ENCODE results near the gene SEMA7A.

SEMA7A gene

DNA sequence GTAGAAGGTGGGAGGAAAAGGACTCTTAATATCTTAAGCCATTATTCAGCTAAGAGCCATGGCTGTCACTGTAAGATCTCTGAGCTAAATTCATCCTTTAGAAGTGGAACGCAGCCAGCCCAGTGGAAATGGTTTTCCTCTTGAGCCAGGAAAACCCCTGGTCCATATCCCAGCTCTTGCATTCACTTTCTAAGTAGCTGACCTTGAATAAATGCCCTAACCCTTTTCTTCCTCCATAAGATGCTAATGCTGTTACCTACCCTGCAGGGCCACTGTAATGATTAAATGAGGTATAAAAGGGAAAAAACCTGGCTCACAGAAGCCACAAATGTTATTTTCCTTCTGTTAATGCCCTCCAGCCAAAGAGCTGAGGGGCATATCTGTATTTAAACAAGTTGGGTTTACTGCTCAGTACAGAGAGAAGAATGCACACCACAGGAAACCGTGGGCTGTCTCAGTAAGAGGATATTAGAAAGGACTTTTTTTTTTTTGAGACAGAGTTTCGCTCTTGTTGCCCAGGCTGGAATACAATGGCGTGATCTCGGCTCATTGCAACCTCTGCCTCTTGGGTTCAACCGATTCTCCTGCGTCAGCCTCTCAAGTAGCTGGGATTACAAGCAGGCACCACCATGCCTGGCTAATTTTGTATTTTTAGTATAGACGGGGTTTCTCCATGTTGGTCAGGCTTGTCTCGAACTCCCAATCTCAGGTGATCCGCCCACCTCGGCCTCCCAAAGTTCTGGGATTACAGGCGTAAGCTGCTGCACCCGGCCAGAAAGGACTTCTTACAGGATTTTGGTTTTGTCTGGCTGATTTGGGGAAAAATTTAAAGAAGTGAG lies 20.4 kb upstream of the SEMA7A start:
- in situ Hi-C loops (cut with MboI; ENCODE audit: low sequenced_read_pairs) = no loop called here

DNA sequence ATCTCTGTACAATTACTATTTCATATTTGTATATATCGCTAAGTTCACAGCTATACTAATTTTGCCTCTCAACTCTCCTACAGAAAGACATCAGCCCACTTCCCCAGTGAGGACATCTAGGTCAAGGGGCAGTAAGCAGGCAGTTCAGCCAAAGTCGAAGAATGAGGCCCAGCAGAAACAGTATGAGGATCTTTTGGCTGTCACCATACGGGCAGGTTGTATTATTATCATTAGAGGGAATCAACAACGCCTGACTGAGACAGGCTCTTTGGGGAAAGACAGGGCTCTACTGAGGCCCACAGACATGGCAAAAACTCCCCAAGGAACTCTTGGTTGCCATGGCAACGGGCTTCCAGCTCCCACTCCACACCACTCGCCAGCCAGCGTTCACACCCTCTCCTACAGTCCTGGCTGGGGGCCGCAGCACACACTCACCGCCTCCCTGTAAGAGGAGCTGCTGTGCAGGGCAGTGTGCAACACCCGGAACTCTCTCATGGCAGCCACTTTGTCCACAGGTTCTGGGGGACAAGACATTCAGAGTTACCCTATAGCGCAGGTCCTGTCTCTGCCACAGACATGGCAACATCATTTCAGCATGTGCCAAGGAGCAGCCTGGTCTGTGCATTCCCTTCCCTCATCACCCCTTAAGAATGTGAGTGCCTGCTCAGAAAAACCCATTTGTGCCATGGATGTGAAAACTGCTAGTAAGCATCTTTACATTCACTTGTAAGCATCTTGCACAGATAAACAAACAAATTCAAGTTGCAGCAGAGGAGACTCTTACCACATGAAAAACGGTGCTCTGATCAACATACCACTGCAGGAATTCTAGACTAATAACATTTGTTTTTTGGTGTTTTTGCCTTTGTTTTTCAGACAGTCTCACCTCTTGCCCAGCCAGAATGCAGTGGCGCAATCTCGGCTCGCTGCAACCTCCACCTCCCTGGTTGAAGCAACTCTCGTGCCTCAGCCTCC lies 18.4 kb upstream of the SEMA7A start:
- in situ Hi-C loops (cut with MboI; ENCODE audit: low sequenced_read_pairs) = no loop called here

DNA sequence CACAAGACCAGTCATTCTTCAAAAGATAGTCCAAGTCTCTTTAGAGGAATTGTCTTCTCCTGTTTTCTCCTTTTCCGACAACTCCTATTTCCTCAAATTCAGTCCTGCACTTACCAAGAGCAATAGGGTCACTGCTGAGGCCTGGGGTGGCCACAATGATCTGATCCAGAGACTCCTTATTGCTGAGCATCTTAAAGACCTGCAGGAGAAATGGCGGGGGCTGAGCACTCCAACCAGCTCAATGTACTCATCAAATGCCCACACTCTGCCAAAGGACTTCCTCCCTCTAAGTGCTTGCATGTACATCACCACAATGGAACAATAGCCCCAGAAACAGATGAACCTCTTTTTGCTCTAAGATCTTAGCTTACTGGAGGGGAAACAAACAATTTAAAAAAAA lies 17.6 kb upstream of the SEMA7A start:
- in situ Hi-C loops (cut with MboI; ENCODE audit: low sequenced_read_pairs) = no loop called here

DNA sequence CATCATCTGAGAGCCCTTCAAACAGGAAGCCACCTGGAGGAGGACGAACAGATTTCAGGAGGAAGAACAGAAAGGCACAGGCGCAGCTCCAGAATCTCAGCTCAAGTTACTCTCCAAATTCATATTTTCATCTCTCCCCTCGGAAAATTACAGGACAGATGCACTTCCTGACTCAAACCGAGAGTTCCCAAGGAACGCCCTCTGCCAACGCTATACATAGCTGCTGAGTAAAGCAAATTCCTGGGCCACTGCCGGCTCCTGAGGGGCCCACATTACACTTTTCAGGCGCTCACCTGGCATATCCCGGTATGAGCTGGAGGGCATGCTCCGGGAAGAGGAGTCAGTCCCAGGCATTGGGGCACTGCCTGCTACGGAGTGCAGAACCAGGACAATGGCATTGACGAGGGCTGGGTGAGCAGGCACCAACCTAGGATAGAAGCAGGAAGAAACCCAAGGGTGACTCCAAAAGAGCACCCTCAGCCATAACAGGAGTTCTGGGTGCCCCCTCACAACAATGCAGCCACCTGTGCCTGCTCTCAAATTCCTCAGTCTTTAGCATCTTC lies 16.0 kb upstream of the SEMA7A start:
- in situ Hi-C loops (cut with MboI; ENCODE audit: low sequenced_read_pairs) = no loop called here

DNA sequence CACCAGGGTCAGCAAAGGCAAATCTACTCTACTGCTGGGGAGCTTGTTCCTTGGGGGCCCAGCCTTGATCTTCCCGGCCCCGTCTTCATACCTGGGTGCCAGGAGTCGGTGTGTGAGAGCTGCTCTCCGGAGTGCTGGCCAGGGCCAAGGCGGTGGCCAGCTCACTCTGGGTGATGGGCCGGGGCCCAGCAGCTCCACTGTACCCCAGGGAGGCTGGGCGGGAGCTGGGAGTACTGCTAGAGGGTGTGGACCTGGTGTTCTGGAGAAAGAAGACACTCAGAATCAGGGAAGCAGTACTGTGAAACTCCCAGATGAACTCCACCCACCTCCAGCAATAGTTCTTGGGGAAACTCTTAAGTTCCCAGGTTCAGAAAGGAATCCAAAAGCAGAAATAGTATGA lies 15.3 kb upstream of the SEMA7A start:
- in situ Hi-C loops (cut with MboI; ENCODE audit: low sequenced_read_pairs) = no loop called here

DNA sequence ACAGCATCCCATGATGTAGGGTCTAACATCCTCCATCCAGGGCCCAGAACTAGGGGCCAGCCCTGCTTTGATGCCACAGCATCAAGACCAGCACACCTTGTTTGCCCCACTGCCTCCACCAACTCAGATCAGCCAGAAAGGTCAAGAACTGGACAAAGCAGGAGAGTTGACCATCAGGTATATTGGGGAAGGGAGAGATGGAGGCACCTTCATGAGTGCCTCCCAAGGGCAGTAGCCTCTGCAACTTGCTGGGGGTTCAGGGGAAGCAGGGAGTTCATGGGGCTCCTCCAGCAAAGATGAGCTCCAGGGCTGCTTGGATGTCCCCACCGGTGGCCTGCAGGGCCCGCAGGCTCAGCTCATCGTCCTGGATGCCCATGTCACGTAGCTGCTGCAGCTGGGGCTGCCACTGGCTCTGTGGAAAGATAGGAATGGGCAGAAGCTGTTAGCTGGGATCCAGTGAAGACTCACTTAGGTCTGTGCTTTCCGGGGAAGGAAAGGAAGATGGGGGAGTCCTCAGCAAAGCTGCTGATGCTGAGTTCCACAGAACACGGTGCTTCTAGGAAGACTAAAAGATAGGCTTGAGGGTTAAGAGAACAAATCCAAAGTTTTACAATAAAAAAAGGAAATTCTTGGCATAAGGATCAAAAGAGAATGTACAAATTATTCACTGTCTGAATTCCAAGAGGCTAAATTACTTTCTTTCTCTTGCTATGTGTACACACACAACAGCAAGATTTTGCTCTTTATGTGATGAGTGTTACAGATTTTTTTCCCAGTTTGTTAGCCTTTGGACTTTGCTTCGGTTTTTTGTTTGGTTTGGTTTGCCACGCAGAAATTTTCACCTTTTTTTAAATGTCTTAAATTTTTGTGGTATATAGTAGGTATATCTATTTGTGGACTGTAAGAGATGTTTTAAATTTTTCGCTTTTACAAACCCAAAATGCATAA lies 12.3 kb upstream of the SEMA7A start:
- in situ Hi-C loops (cut with MboI; ENCODE audit: low sequenced_read_pairs) = no loop called here

DNA sequence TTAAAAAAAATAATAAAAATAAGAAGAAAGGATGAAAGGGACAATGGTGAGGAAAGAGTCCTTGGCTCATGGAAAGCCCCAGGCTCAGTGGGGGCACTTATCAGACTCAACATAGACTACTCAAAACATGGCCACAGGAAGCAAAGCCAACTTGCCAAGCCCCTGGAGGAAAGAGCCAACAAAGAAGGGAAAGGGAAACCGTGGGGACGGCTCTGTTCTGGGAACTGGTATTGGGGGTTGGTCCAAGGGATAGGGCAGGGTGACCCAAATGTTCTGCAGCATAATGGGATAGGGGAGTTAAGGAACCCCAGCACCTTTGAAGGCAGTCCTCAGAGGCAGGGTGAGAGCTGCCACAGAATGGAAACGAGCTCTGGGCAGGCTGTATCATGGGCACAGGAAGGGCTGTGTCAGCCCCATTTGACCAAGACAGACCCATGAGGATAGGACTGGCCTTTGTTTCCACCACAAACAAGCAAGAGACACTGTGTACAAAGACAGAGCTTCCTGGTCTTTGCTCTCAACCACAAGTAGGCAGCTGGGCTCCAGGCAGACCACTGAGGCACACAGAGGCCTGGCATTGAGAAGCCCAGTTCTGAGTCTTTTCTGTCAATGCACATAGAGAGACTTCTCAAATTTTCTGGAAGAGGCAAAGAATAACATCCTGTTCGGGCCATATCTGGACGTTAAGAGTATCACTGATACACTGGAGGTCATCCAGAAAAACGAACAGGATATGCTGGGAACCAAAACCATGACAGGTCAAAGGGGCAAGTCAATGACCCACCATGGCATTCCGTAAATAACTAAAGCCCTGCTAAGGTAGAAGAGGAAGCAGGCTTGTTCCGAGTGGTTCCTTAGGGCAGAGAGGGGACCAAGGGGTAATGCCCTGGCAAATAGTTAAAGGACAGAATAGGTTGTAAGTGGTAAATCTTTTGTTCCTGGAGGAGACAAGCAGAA lies 10.6 kb upstream of the SEMA7A start:
- in situ Hi-C loops (cut with MboI; ENCODE audit: low sequenced_read_pairs) = no loop called here

DNA sequence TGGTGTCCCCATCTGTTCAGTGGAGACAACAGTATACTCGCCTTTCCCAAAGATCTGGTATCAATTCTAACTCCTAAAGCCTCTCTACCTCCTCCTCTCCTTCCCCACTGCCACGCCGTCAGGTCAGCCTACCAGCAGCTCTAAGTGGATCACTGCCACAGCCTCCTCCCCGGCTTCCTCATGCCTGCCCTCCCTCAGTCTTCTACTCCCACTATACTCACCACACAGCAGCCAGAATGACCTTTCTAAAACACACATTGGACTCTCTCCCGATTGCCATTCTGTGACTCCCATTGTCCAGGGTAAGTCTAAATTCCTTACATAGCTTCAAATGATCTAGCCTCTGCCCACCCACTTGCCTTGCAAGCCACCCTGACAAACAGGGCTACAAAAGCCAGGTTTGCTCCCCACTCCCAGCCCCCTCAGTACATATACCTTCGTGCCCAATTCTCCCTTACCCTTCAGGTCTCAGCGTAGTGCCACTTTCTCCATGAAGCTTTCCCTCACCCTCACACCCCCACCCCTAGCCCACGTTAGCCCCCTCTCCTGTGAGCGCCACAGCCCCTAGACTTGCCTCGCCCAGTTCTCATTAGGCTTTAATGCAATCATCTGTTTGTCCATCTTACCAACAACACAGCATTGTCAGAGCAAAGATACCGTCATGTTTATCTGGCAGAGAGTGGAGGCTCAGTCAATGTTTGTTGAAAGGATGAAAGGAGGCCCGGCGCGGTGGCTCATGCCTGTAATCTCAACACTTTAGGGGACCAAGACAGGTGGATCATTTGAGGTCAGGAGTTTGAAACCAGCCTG lies 9.5 kb upstream of the SEMA7A start:
- in situ Hi-C loops (cut with MboI; ENCODE audit: low sequenced_read_pairs) = no loop called here

DNA sequence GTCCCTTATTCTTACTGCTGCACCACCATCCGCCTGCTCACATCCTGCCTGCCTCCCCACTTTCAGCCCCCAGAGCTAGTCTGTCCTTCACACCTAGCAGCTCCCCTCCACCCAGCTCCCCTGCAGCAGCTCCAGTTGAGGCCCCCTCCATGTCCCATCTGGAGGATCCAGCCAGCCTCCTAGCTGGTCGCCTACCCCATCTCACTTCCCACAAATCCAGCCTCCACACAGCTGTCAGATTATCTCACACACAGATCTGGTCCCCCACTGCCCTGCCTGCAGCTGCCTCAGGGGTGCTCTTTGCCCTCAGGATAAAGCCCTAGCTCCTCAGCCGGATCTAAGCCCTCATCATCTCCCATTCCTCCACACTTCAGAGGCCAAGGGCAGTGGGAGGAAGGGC lies 8.8 kb upstream of the SEMA7A start:
- in situ Hi-C loops (cut with MboI; ENCODE audit: low sequenced_read_pairs) = no loop called here

DNA sequence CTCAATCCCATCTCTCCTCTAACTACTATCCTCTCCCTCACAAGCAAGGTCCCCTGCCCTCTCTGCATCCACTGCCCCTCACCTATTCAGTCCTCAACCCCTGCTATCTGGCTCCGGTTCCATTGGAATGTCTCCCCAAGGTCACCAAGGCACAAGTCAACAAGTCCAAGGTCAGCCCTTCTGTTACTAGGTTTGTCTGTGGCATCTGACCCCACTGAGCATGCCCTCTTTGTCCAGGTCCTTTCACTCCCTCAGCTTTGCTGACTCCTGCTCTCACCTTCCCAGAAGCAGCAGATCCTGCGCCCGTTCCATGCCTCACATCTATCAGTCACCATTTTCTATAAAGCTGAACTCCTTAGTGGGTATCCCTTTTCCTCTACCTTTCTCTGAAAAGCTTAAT lies 8.3 kb upstream of the SEMA7A start:
- in situ Hi-C loops (cut with MboI; ENCODE audit: low sequenced_read_pairs) = no loop called here

DNA sequence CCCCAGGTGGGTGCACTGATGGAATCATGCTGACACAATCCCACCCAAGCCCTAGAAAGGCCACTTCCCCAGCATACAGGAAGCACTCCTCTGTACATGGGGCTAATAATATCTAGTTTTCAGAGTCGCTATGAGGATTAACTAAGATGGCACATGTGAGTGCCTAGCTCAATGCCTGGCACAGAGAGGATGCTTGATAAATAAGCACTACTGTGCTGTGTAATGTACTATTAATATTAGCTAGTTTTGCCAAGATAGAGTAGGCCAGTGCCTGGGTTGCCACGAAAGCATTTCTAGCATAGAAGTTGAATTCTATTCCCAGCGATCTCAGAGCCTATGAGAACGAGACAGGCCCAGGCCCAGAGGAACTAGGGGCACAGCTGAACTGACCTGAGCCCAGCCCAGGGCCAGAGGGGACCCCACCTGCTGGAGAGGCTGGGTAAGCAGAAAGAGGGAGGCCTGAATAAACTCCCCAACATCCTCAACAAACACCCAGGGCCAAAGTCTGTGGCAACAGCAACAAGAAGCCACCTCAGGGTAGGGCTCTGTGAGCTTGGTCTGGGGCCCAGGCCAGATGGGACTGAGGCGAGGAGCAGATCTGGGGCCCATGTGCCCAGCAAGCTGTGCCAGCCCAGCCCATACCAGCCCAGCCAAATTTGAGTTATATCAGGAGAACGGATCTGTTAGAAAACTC lies 7.6 kb upstream of the SEMA7A start:
- in situ Hi-C loops (cut with MboI; ENCODE audit: low sequenced_read_pairs) = no loop called here

DNA sequence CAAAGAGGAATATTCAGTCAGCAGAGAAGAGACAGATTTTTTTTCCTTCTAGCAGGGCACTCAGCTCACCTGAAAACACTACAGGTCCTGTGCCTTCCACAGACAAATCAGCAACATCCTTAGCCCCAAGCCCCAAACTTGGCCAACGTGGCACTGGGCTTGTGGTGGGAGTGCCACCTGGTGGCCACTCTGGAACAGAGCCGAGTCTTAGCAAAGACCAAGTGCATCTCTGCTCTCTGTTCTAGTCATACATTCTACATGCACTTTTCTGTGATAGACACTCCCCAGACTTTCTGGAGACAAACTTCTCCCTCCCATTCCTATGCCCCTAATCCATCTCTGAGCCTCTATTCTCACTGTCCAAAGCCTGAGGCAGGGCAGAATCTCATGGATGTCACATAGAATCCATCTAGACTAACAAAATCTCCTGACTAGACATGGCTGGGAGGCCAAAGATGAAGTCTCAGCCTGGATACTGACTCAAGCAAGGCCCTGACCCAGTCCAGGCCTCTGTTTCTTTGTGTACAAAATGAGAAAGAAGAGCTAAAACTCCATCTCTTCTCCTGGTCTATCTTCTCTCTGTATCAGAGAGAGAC lies 5.1 kb upstream of the SEMA7A start:
- in situ Hi-C loops (cut with MboI; ENCODE audit: low sequenced_read_pairs) = no loop called here

DNA sequence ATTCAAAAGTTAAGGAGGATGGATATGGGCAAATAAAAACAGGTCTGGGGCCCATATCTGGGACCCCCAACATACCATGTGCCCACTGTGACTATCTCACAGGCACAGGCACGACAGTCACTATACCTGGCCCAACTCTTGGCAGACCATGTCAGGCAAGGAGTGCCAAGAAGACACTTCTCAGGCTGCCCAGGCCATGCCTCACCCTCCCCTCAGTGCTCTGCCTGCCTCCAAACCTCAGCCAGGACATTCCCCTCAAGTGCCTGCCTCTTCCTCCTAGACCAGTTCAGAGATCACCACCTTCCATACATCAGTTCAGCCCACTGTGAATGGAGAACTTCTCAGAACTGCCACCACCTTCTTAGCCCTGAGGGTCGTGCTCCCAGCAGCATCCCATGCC lies 4.4 kb upstream of the SEMA7A start:
- in situ Hi-C loops (cut with MboI; ENCODE audit: low sequenced_read_pairs) = no loop called here

DNA sequence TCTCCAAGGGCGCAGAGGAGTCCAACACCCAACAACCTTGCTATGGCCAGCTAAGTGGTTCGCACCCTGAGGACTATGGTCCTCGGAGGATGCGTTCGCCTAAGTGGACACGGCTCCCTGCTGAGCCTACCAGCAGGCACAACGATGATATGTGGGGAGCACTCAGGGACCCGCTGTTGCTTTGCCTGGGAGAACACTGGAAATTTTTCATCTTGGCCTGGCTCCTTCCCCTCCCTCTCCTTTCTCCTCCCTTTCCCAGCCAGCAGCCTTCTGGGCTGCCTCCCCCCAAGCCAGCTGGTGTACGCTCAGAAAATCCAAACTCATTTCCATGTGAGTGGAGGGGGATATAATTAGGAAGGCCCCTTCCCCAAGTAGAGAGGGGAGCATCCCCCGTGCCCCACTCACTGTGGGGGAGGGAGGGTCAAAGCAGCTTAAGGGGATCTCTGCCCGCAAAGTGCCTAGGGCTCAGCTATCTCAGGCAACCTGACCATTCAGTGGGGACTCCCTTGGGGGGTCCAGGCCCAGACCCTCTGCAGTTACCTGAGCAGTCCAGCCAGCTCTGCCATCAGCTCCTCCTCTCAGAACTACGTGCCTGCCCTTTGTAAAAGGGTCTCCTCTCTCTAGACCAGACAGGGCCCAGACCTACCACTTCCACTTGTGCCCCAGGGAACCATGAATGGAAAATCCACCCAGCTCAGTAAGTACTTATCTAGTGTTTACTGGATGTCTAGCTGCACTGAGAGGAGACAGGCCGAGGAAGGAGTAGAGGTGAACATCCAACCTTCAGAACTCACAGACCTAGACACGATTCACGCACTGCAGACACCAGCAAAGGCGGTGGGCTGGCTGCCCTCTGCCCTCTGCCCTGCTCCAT lies 742 bp upstream of the SEMA7A start:
- in situ Hi-C loops (cut with MboI; ENCODE audit: low sequenced_read_pairs) = no loop called here

DNA sequence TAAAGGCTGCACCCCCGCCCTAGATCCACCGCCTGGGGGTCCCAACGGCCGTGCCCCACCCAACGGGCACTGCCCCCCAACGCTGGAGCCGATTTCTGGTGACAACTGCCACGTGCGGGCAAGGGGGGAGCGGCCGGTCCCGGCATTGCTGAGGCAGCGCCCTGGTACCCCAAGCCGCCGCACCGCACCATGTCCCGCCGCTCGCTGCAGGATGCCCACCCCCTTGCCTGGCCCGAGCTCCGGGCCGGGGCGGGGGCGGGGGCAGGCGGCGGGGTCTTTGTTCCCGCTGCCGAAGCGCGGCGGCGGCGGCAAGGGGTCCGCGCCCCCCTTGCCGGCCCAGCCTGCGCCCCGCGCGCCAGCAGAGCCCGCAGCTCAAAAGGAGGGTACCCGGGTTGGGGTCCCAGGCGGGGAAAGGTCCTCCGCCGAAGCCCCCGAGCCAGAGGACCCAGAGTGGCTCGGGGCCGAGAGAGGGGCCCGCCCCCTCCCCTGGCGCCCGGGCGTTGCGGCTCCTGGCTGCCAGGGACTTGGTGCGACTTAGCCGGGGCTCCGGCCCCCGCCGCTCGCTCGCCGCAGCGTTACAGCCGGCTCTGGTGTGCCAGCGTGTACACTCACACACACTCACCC lies 678 bp downstream of the SEMA7A start:
- in situ Hi-C loops (cut with MboI; ENCODE audit: low sequenced_read_pairs) = no loop called here

DNA sequence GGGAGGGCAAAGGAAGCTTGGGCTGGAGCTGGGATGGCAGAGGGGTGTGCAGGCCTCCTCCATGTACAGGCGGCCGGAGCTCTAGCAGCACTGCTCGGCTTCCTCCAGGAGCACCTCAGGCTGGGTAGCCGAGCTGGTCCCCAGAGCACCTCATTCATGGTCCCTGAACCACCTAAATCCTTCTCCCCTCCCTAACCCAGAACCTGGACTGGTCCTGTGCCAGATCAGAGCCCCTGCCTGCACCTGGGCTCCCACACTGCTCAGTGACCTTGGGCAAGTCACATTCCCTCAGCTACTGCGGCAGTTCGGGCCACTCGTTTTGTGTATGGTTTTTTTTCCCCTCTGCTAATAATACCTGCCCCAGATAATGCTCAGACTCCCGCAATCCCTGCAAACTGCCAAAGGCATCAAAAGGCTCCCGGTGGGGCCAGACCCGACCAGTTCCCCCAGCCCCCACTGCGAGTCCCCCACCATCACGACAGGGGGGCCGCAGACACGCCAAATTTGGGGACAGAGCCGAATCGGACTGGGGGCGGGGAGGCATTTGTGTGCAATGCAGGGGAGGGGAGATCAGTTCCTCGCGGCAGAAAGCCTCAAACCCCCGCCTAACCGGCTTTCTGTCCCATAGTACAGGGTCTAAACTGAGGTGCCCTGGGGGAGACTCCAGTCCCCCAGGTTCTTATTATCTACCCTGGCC lies 1.3 kb downstream of the SEMA7A start:
- in situ Hi-C loops (cut with MboI; ENCODE audit: low sequenced_read_pairs) = no loop called here
